A549 (cell line): Measurements from ENCODE around the gene CTCFL. TPM values are rescaled to one million over a fixed set of nuclear protein-coding genes. Genes with fewer than 3 reads are reported as not detected.

ENCODE experiments used
- ATAC-seq, 2 experiments: fragments of 200-7000 bp in 1 of 2; fragments of >200 bp in 1 of 2; cut with Nextera tagmentation in 1 of 2; cut with Tn5 transposase in 1 of 2; 3 replicates each; pipeline versions ENCODE4 v1.8.0 to v1.9.1; 2018 to 2020; ENCODE audit warnings: mild to moderate bottlenecking in 1 of 2, moderate library complexity in 1 of 2
- CTCF ChIA-PET: fragments of 300-600 bp; sonication (Branson Sonifier 250); formaldehyde crosslinking; extraction: SDS; loops from one replicate; lab custom pipeline; 2021; ENCODE audit warnings: antibody characterized with exemption, inconsistent platforms; lab: Yijun Ruan, JAX
- POLR2A ChIA-PET: fragments of 350-600 bp; formaldehyde crosslinking; extraction: SDS; loops from one replicate; lab custom pipeline; 2021; ENCODE audit warnings: antibody characterized with exemption, inconsistent platforms; lab: Yijun Ruan, JAX
- DNase-seq, 2 experiments: peaks; one replicate each; pipeline versions ENCODE4 v3.0.0 to v3.0.0-alpha.2; 2011 to 2016; ENCODE audit warnings: low read depth in 1 of 2, low spot score in 1 of 2
- FAIRE-seq: peaks from 2 replicates; lab custom pipeline; 2011; peaks lifted over from hg19 to GRCh38; lab: Jason Lieb, UNC
- H3K27ac ChIP-seq, 2 experiments: fragments of >200 bp; sonication (Bioruptor Twin); formaldehyde crosslinking; 3 replicates each; pipeline ENCODE4 v1.5.1; 2016 to 2017
- H3K4me1 ChIP-seq: fragments of >200 bp; sonication (Bioruptor Twin); formaldehyde crosslinking; 3 replicates; pipeline ENCODE4 v1.6.1; 2016
- H3K4me2 ChIP-seq: fragments of >200 bp; sonication (Bioruptor Twin); formaldehyde crosslinking; 3 replicates; pipeline ENCODE4 v1.6.1; 2016
- H3K4me3 ChIP-seq: fragments of >200 bp; sonication (Bioruptor Twin); formaldehyde crosslinking; 3 replicates; pipeline ENCODE4 v1.5.1; 2016
- H3K9me3 ChIP-seq: fragments of >200 bp; sonication (Bioruptor Twin); formaldehyde crosslinking; 3 replicates; pipeline ENCODE4 v1.6.1; 2016
- BHLHE40 ChIP-seq: IDR thresholded peaks from 2 replicates; pipeline ENCODE4 v1.6.1; 2012; ENCODE audit warnings: low read depth, low read length, inconsistent platforms
- CBX2 ChIP-seq: fragments of 200-600 bp; sonication (generic); IDR thresholded peaks from 2 replicates; pipeline ENCODE4 v1.6.1; 2016; ENCODE audit warnings: low read depth, mild to moderate bottlenecking, borderline replicate concordance
- CEBPB ChIP-seq, 2 experiments: fragments of >200 bp in 1 of 2; sonication (Bioruptor Twin) in 1 of 2; formaldehyde crosslinking in 1 of 2; IDR thresholded peaks; 2 replicates each; pipeline ENCODE4 v1.6.1; 2012 to 2016
- CHD2 ChIP-seq: fragments of 150-350 bp; IDR thresholded peaks from 2 replicates; pipeline ENCODE4 v1.6.1; 2014; ENCODE audit warnings: low read length; ENCODE audit not compliant: partially characterized antibody
- EHMT2 ChIP-seq: fragments of 200-600 bp; sonication (generic); IDR thresholded peaks from 2 replicates; pipeline ENCODE4 v1.6.1; 2016; ENCODE audit warnings: antibody characterized with exemption, low read depth, mild to moderate bottlenecking, moderate library complexity
- FOSL2 ChIP-seq, 2 experiments: fragments of 450-650 bp in 1 of 2; fragments of >200 bp in 1 of 2; sonication (Bioruptor Twin) in 1 of 2; formaldehyde crosslinking; IDR thresholded peaks; 2 replicates each; pipeline versions ENCODE4 v1.5.0 to v1.6.1; 2016 to 2020; ENCODE audit warnings: mild to moderate bottlenecking in 1 of 2, moderate library complexity in 1 of 2
- HEYL ChIP-seq: fragments of 250-450 bp; sonication (Bioruptor Pico); IDR thresholded peaks from 2 replicates; pipeline ENCODE4 v1.8.0; 2021; ENCODE audit warnings: mild to moderate bottlenecking, moderate library complexity
- HOXB5 ChIP-seq: fragments of 250-450 bp; sonication (Bioruptor Pico); IDR thresholded peaks from 2 replicates; pipeline ENCODE4 v1.5.0; 2020; ENCODE audit warnings: mild to moderate bottlenecking, moderate library complexity
- JUN ChIP-seq, 2 experiments: fragments of >200 bp; sonication (Bioruptor Twin); formaldehyde crosslinking; IDR thresholded peaks; 2 replicates in 1 of 2; 3 replicates in 1 of 2; pipeline ENCODE4 v1.6.1; 2016 to 2017
- JUNB ChIP-seq: fragments of >200 bp; sonication (Bioruptor Twin); formaldehyde crosslinking; IDR thresholded peaks from 2 replicates; pipeline ENCODE4 v1.6.1; 2016
- KDM1A ChIP-seq: fragments of 200-600 bp; sonication (generic); IDR thresholded peaks from 2 replicates; pipeline ENCODE4 v1.6.1; 2016; ENCODE audit warnings: low read depth, mild to moderate bottlenecking
- MAZ ChIP-seq: fragments of 150-350 bp; IDR thresholded peaks from 2 replicates; pipeline ENCODE4 v1.6.1; 2014; ENCODE audit warnings: antibody characterized with exemption, low read depth, low read length, borderline replicate concordance
- MYC ChIP-seq: IDR thresholded peaks from 2 replicates; pipeline ENCODE4 v1.6.1; 2012; ENCODE audit warnings: mild to moderate bottlenecking, inconsistent platforms, low read length, improper control_type of control experiment, borderline replicate concordance
- NPAS2 ChIP-seq: fragments of 250-450 bp; sonication (Bioruptor Pico); IDR thresholded peaks from 2 replicates; pipeline ENCODE4 v1.8.0; 2022; ENCODE audit warnings: mild to moderate bottlenecking, moderate library complexity, borderline replicate concordance
- NR3C1 ChIP-seq: fragments of >200 bp; sonication (Bioruptor Twin); formaldehyde crosslinking; IDR thresholded peaks from 3 replicates; pipeline ENCODE4 v1.6.1; 2017
- POLR2A ChIP-seq: IDR thresholded peaks from 2 replicates; pipeline ENCODE4 v1.6.1; 2012; ENCODE audit warnings: mild to moderate bottlenecking, low read length
- RARB ChIP-seq: fragments of 250-450 bp; sonication (Bioruptor Pico); IDR thresholded peaks from 2 replicates; pipeline ENCODE4 v1.8.0; 2021; ENCODE audit warnings: mild to moderate bottlenecking, moderate library complexity
- RCOR1 ChIP-seq: fragments of 150-350 bp; IDR thresholded peaks from 2 replicates; pipeline ENCODE4 v1.6.1; 2014; ENCODE audit warnings: antibody characterized with exemption, low read length, low read depth
- SMC3 ChIP-seq: fragments of >200 bp; sonication (Bioruptor Twin); formaldehyde crosslinking; IDR thresholded peaks from 3 replicates; pipeline ENCODE4 v1.6.1; 2018; ENCODE audit warnings: inconsistent platforms
- SREBF2 ChIP-seq: fragments of 450-650 bp; IDR thresholded peaks from 2 replicates; pipeline ENCODE4 v1.6.1; 2014; ENCODE audit warnings: mild to moderate bottlenecking, moderate library complexity
- TFCP2L1 ChIP-seq: fragments of 250-450 bp; sonication (Bioruptor Pico); IDR thresholded peaks from 2 replicates; pipeline ENCODE4 v1.5.0; 2021; ENCODE audit warnings: mild to moderate bottlenecking
- ZC3H11A ChIP-seq: fragments of 450-650 bp; IDR thresholded peaks from 2 replicates; pipeline ENCODE4 v1.6.1; 2014; ENCODE audit warnings: antibody characterized with exemption, mild to moderate bottlenecking
- ZSCAN20 ChIP-seq: fragments of 250-450 bp; sonication (Bioruptor Pico); IDR thresholded peaks from 2 replicates; pipeline ENCODE4 v1.8.0; 2022; ENCODE audit warnings: mild to moderate bottlenecking, moderate library complexity
- WGBS: methylation state at CpG from one replicate; pipeline ENCODE4 v1.1.6; 2017; ENCODE audit errors: missing lambda C conversion rate; 5-methylcytosine and 5-hydroxymethylcytosine counted together
- polyA plus RNA-seq, 4 experiments: library from polyadenylated mRNA; depleted of rRNA in 3 of 4; stranded (reverse); fragments of >200 nt; fragmentation: RNase III in 1 of 4; extraction: RNeasy Plus Mini Kit Qiagen cat#74134 plus additional on column Dnase treatment in 1 of 4; gene quantifications; 2 replicates in 3 of 4; 3 replicates in 1 of 4; pipeline ENCODE4 v1.2.3, GENCODE V29; 2011 to 2017
- TF ChIP-seq, protein P1 (sequence below): fragments of >200 bp; sonication (Bioruptor Twin); formaldehyde crosslinking; IDR thresholded peaks from 2 replicates; pipeline ENCODE4 v1.6.1; 2016
- TF ChIP-seq, protein P2 (sequence below): fragments of 250-450 bp; sonication (Bioruptor Pico); IDR thresholded peaks from 2 replicates; pipeline ENCODE4 v1.5.0; 2020; ENCODE audit warnings: low read depth, mild to moderate bottlenecking, moderate library complexity
- TF ChIP-seq, protein P3 (sequence below): fragments of >200 bp; sonication (Bioruptor Twin); formaldehyde crosslinking; IDR thresholded peaks from 3 replicates; pipeline ENCODE4 v1.6.1; 2016
- TF ChIP-seq, protein P4 (sequence below): fragments of 450-650 bp; IDR thresholded peaks from 2 replicates; pipeline ENCODE4 v1.6.1; 2014; ENCODE audit warnings: antibody characterized with exemption
- TF ChIP-seq, protein P5 (sequence below): IDR thresholded peaks from 2 replicates; pipeline ENCODE4 v1.6.1; 2012

The CTCFL gene
- polyA plus RNA-seq, 2 of the 4 experiments (the other 2 are of a cell fraction) = 0.03 TPM

DNA sequence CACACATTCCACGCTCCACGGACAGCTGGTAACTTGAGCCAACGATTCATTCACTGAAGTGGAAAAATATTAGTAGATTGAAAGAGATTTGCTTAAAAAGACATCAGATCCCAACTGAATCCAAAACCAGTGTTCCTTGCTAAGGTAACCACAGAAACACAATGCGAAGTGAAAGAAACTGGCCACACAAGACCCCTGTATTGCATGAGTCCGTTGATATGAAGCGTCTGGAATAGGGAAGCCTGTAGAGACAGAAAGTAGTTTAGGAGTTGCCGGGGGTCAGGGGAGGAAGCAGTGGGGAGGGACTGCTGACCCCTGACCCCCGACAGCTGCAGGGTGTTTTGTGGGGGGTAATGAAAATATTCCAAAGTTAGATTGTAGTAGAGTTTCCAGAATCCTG, 46.0 kb upstream of the CTCFL start:
- Histone ChIP-seq H3K4me2 (no peak overlapping the region), H3K9me3 (no peaks in the 10 kb centered on the region; the same call in 2 of the 3 replicates), H3K4me1 (no peaks in the 10 kb centered on the region), H3K27ac (no peak overlapping the region)
- CTCF ChIA-PET = interaction anchor here (0.7 to 3.3 kb wide), 5 partner anchors 11 to 75 kb away, joined by 3 to 8 read pairs (median 4); no protein-coding TSS in a partner anchor
- POLR2A ChIA-PET = no interaction called here
- no peak for TF ChIP-seq HOXB5
- TF ChIP-seq MAZ = no peak
- no peak for TF ChIP-seq EHMT2
- TF ChIP-seq SMC3 = no peak
- no peak for TF ChIP-seq ZC3H11A
- TF ChIP-seq, all 56 proteins: peak for 0
- FAIRE-seq (no peak), ATAC-seq (no peak), DNase-seq (no peak)
- no peak overlapping the region for H3K4me3 ChIP-seq
- 62% methylated on average over 8 of the region's 8 CpGs for WGBS

DNA sequence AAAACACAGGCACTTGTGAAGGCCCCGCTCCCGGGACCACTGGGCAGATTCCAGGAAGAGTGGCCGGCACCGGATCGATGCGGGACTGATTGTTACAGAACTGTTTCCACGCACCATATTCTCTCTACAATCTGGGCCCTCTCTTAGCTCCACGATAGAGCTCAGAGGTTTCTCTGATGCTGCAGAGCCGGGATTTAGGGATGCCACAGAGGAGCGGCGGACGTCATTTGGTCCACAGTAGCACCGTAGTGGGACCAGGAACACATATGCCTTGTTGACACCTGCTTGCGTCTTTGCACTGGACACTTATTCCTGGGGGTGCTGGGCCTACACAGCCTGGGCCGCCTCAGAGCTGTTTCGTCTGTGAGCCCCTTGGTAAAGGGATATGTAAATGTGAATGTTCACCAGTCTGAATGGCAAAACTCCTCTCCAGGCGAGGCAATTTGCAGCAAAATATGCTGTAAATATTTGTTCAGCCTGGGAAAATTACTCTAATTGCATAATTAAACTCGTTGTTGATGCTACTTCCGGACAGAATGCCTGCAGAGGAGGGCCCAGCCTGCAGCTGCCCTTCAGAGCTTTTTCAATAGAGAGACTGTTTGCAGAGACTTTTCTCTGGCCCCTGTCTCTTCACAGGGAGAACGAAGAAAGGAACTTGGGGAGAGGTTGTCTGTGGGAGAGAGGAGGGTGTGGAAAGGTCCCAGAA, 45.4 kb upstream of the CTCFL start:
- no peaks in the 10 kb centered on the region; the same call in 2 of the 3 replicates for H3K9me3 ChIP-seq
- no peaks in the 10 kb centered on the region for H3K4me1 ChIP-seq
- WGBS = 67% methylated on average over 20 of the region's 20 CpGs
- FAIRE-seq (no peak), DNase-seq (no peak), ATAC-seq (no peak)
- no peak overlapping the region for H3K4me3 ChIP-seq
- POLR2A ChIA-PET = no interaction called here
- CTCF ChIA-PET = interaction anchor here (1.1 to 3.3 kb wide), 4 partner anchors 11 to 189 kb away, joined by 3 to 8 read pairs (median 5); no protein-coding TSS in a partner anchor
- H3K27ac ChIP-seq = no peak overlapping the region
- TF ChIP-seq RCOR1 = no peak
- no peak for TF ChIP-seq KDM1A
- TF ChIP-seq, protein P1, sequence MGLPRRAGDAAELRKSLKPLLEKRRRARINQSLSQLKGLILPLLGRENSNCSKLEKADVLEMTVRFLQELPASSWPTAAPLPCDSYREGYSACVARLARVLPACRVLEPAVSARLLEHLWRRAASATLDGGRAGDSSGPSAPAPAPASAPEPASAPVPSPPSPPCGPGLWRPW = no peak
- TF ChIP-seq, protein P2, sequence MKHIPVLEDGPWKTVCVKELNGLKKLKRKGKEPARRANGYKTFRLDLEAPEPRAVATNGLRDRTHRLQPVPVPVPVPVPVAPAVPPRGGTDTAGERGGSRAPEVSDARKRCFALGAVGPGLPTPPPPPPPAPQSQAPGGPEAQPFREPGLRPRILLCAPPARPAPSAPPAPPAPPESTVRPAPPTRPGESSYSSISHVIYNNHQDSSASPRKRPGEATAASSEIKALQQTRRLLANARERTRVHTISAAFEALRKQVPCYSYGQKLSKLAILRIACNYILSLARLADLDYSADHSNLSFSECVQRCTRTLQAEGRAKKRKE (CRISPR knock-in tag) = no peak
- TF ChIP-seq FOSL2 (IDR thresholded peaks at IDR 0.05) = no peak
- TF ChIP-seq FOSL2 (CRISPR knock-in tag; IDR thresholded peaks at IDR 0.05) = no peak
- no peak for TF ChIP-seq SREBF2
- TF ChIP-seq JUN (IDR thresholded peaks at IDR 0.05) = no peak
- no peak for TF ChIP-seq MYC
- TF ChIP-seq POLR2A = no peak
- TF ChIP-seq HEYL (CRISPR knock-in tag) = no peak
- TF ChIP-seq NR3C1 = no peak
- H3K4me2 ChIP-seq = no peak overlapping the region

DNA sequence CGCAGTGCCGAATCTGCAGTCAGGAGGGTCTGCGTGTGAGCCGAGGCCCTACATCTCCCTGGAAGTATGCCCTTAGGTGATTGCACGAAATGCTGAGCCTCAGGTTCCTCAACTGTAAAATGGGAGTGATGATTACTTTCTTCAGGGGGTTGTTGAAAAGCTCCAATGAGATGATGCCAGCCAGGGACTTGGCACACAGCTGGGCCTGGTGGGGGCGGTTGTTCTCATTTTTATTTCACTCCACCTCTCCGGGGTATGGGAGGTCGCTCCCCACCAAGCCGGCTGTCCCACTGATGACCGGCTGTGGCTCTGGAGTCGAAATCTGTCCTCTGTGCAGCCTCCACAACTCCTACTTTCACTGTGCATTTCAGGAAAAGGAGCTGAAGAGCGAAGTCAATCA, 44.0 kb upstream of the CTCFL start:
- H3K4me2 ChIP-seq = no peak overlapping the region
- FAIRE-seq (no peak), ATAC-seq (no peak), DNase-seq (no peak)
- ChIA-PET POLR2A (no interaction called here), CTCF (interaction anchor here (1.0 to 3.3 kb wide), 4 partner anchors 9 to 187 kb away, joined by 4 to 8 read pairs (median 5); no protein-coding TSS in a partner anchor)
- H3K9me3 ChIP-seq = no peaks in the 10 kb centered on the region
- H3K27ac ChIP-seq = no peak overlapping the region
- 66% methylated on average over 12 of the region's 12 CpGs for WGBS
- H3K4me3 ChIP-seq = no peak overlapping the region
- no peaks in the 10 kb centered on the region for H3K4me1 ChIP-seq
- no peak for TF ChIP-seq BHLHE40
- no peak for TF ChIP-seq ZC3H11A
- TF ChIP-seq, protein P3, sequence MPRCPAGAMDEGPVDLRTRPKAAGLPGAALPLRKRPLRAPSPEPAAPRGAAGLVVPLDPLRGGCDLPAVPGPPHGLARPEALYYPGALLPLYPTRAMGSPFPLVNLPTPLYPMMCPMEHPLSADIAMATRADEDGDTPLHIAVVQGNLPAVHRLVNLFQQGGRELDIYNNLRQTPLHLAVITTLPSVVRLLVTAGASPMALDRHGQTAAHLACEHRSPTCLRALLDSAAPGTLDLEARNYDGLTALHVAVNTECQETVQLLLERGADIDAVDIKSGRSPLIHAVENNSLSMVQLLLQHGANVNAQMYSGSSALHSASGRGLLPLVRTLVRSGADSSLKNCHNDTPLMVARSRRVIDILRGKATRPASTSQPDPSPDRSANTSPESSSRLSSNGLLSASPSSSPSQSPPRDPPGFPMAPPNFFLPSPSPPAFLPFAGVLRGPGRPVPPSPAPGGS = no peak
- TF ChIP-seq TFCP2L1 (CRISPR knock-in tag) = no peak
- TF ChIP-seq, protein P4, sequence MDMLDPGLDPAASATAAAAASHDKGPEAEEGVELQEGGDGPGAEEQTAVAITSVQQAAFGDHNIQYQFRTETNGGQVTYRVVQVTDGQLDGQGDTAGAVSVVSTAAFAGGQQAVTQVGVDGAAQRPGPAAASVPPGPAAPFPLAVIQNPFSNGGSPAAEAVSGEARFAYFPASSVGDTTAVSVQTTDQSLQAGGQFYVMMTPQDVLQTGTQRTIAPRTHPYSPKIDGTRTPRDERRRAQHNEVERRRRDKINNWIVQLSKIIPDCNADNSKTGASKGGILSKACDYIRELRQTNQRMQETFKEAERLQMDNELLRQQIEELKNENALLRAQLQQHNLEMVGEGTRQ = no peak
- TF ChIP-seq, protein P5, sequence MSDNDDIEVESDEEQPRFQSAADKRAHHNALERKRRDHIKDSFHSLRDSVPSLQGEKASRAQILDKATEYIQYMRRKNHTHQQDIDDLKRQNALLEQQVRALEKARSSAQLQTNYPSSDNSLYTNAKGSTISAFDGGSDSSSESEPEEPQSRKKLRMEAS = no peak
- no peak for TF ChIP-seq ZSCAN20 (CRISPR knock-in tag)
- no peak for TF ChIP-seq JUN (IDR thresholded peaks at IDR 0.05)
- no peak for TF ChIP-seq RARB (CRISPR knock-in tag)
- TF ChIP-seq CEBPB (IDR thresholded peaks at IDR 0.05) = no peak
- no peak for TF ChIP-seq NPAS2 (CRISPR knock-in tag)
- TF ChIP-seq CHD2 = no peak
- TF ChIP-seq JUNB = no peak
- no peak for TF ChIP-seq CBX2
